ENCODE data around the gene MYZAP.

DNA sequence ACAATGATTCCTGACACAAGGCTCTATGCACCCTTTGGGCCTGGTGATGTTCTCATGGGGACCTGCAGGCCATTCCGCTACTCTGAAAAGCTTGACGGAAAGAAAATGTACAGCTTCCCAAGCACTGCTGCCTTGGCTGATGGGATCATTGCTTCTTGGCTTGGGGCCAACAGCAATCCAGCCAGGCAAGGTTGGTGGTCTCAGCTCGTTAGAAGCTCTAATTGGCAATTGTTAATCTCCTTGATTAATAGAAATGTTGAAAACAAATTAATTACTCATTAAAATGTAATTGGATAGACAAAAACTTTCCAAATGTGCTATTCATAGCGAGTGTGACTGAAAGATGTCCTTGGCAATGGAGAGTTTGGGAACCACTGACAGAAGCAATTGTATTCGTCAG lies 16.3 kb upstream of the MYZAP start:
- TF ChIP-seq EP300 (IDR thresholded peaks at IDR 0.05) (no peak), POLR2A (IDR thresholded peaks at IDR 0.05) (no peak)
- TF ChIP-seq, protein P1, sequence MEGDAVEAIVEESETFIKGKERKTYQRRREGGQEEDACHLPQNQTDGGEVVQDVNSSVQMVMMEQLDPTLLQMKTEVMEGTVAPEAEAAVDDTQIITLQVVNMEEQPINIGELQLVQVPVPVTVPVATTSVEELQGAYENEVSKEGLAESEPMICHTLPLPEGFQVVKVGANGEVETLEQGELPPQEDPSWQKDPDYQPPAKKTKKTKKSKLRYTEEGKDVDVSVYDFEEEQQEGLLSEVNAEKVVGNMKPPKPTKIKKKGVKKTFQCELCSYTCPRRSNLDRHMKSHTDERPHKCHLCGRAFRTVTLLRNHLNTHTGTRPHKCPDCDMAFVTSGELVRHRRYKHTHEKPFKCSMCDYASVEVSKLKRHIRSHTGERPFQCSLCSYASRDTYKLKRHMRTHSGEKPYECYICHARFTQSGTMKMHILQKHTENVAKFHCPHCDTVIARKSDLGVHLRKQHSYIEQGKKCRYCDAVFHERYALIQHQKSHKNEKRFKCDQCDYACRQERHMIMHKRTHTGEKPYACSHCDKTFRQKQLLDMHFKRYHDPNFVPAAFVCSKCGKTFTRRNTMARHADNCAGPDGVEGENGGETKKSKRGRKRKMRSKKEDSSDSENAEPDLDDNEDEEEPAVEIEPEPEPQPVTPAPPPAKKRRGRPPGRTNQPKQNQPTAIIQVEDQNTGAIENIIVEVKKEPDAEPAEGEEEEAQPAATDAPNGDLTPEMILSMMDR (IDR thresholded peaks at IDR 0.05): no peak

Data from sigmoid colon (tissue), 4 donors.